Endothelial cell of umbilical vein (primary cell): ENCODE measurements around the gene RAD50. TPM values are rescaled to one million over a fixed set of nuclear protein-coding genes. Genes with fewer than 3 reads are reported as not detected.

Experiments
- BruUV-seq: library from RNA; stranded (reverse); fragments of 400-500 nt; replicated peaks from 2 replicates; lab custom pipeline; 2021; lab: Mats Ljungman, UMichigan
- CTCF ChIA-PET: fragments of 300-600, 350-600 bp; sonication (Branson Sonifier 250); formaldehyde crosslinking; loops from one replicate; lab custom pipeline; 2021; ENCODE audit warnings: antibody characterized with exemption, inconsistent platforms; lab: Charles Lee
- POLR2A ChIA-PET: fragments of 300-600, 350-600 bp; sonication (Branson Sonifier 250); formaldehyde crosslinking; loops from one replicate; lab custom pipeline; 2021; ENCODE audit warnings: antibody characterized with exemption, inconsistent platforms; lab: Charles Lee
- DNase-seq: peaks from one replicate; pipeline ENCODE4 v3.0.0-alpha.2; 2011; ENCODE audit warnings: low read depth, low spot score
- FAIRE-seq: peaks from 2 replicates; lab custom pipeline; 2011; peaks lifted over from hg19 to GRCh38; lab: Jason Lieb, UNC
- H2AFZ ChIP-seq: 2 replicates; pipeline ENCODE4 v1.6.0; 2012; ENCODE audit warnings: low read depth, low read length, control low read depth, inconsistent platforms
- H3K27ac ChIP-seq: 2 replicates; pipeline ENCODE4 v1.5.1; 2011; ENCODE audit warnings: low read depth, mild to moderate bottlenecking, control low read depth, low read length, moderate library complexity; ENCODE audit not compliant: insufficient read depth
- H3K27me3 ChIP-seq, 2 experiments: 2 replicates each; pipeline versions ENCODE4 v1.6.0 to v1.6.1; 2011; ENCODE audit warnings: low read length in 2 of 2, mixed read lengths in 1 of 2; ENCODE audit not compliant: control insufficient read depth in 2 of 2, insufficient read depth in 2 of 2
- H3K36me3 ChIP-seq, 2 experiments: 2 replicates in 1 of 2; 3 replicates in 1 of 2; pipeline ENCODE4 v1.5.1; 2011; ENCODE audit warnings: low read length in 2 of 2, mild to moderate bottlenecking in 1 of 2, moderate library complexity in 1 of 2; ENCODE audit not compliant: control insufficient read depth in 2 of 2, insufficient read depth in 2 of 2; ENCODE audit errors: extremely low read depth in 1 of 2
- H3K4me1 ChIP-seq: 3 replicates; pipeline ENCODE4 v1.5.1; 2011; ENCODE audit warnings: mild to moderate bottlenecking, low read length; ENCODE audit not compliant: control insufficient read depth, insufficient read depth; ENCODE audit errors: extremely low read depth
- H3K4me2 ChIP-seq: 2 replicates; pipeline ENCODE4 v1.6.1; 2011; ENCODE audit warnings: low read length, control low read depth, mixed read lengths; ENCODE audit not compliant: insufficient read depth
- H3K4me3 ChIP-seq, 3 experiments: fragments of 200-600 bp in 1 of 3; sonication (generic), shearing (Covaris generic) in 1 of 3; replicated peaks in 1 of 3; 2 replicates each; pipeline ENCODE4 v1.5.1; 2011 to 2016; ENCODE audit warnings: control low read depth in 3 of 3, low read length in 3 of 3, mild to moderate bottlenecking in 2 of 3, inconsistent platforms in 1 of 3, low read depth in 1 of 3, moderate library complexity in 1 of 3; ENCODE audit not compliant: insufficient read depth in 1 of 3
- H3K79me2 ChIP-seq: 2 replicates; pipeline ENCODE4 v1.6.0; 2012; ENCODE audit warnings: low read length, inconsistent platforms; ENCODE audit not compliant: control insufficient read depth, insufficient read depth
- H3K9ac ChIP-seq: replicated peaks from 2 replicates; pipeline ENCODE3; 2011; ENCODE audit warnings: low read length, control low read depth; ENCODE audit not compliant: insufficient read depth; ENCODE audit errors: extremely low read depth
- H3K9me1 ChIP-seq: replicated peaks from 3 replicates; pipeline ENCODE4 v1.6.0; 2011; ENCODE audit warnings: mild to moderate bottlenecking, low read length; ENCODE audit not compliant: control insufficient read depth, insufficient read depth; ENCODE audit errors: extremely low read depth
- H3K9me3 ChIP-seq: replicated peaks from 2 replicates; pipeline ENCODE4 v1.5.1; 2012; ENCODE audit warnings: low read length, inconsistent platforms; ENCODE audit not compliant: control insufficient read depth, insufficient read depth
- H4K20me1 ChIP-seq: replicated peaks from 2 replicates; pipeline ENCODE3; 2011; ENCODE audit warnings: mild to moderate bottlenecking, low read length; ENCODE audit not compliant: control insufficient read depth, insufficient read depth; ENCODE audit errors: extremely low read depth
- CTCF ChIP-seq, 2 donors: IDR thresholded peaks; 1 replicate in 1 of 2; 2 replicates in 1 of 2; pipeline ENCODE4 v1.5.1; 2011; ENCODE audit warnings: low read length in 2 of 2, mild to moderate bottlenecking in 2 of 2, moderate library complexity in 2 of 2, control low read depth in 1 of 2, inconsistent platforms in 1 of 2, low read depth in 1 of 2; ENCODE audit not compliant: insufficient read depth in 1 of 2; ENCODE audit errors: extremely low read depth in 1 of 2
- EZH2 ChIP-seq: IDR thresholded peaks from 2 replicates; pipeline ENCODE4 v1.6.1; 2012; ENCODE audit warnings: borderline replicate concordance, low read depth, mild to moderate bottlenecking, moderate library complexity, low read length, inconsistent platforms; ENCODE audit not compliant: severe bottlenecking
- FOS ChIP-seq: IDR thresholded peaks from 2 replicates; pipeline ENCODE4 v1.6.1; 2011; ENCODE audit warnings: mild to moderate bottlenecking, low read length, moderate library complexity, borderline replicate concordance; ENCODE audit not compliant: insufficient read depth
- GATA2 ChIP-seq: IDR thresholded peaks from 2 replicates; pipeline ENCODE4 v1.7.0; 2011; ENCODE audit warnings: low read depth, mild to moderate bottlenecking, moderate library complexity, mixed read lengths, low read length; ENCODE audit not compliant: insufficient read length, insufficient read depth
- JUN ChIP-seq: IDR thresholded peaks from 2 replicates; pipeline ENCODE4 v1.6.1; 2011; ENCODE audit warnings: borderline replicate concordance, low read depth; ENCODE audit not compliant: insufficient read length, insufficient read depth
- MAX ChIP-seq: IDR thresholded peaks from 2 replicates; pipeline ENCODE4 v1.6.1; 2011; ENCODE audit not compliant: insufficient read depth, insufficient read length
- MYC ChIP-seq: IDR thresholded peaks from one replicate; pipeline ENCODE4 v1.6.1; 2011; ENCODE audit warnings: mild to moderate bottlenecking, low read depth, low read length
- POLR2A ChIP-seq: IDR thresholded peaks from 2 replicates; pipeline ENCODE4 v1.6.1; 2012; ENCODE audit warnings: low read depth, mild to moderate bottlenecking, control low read depth, low read length
- POLR2AphosphoS5 ChIP-seq: IDR thresholded peaks from 2 replicates; pipeline ENCODE4 v1.6.1; 2012; ENCODE audit warnings: low read depth, mild to moderate bottlenecking, control low read depth, low read length, moderate library complexity; ENCODE audit not compliant: insufficient read depth
- dilution Hi-C: fragments of 300-500 bp; cut with MboI; formaldehyde crosslinking; loops from one replicate; pipeline ENCODE4 v1.15.0; 2019; ENCODE audit warnings: low sequenced_read_pairs; ENCODE audit not compliant: extremely low pct_ligation_motif_present
- intact Hi-C: fragments of 100-400 bp; cut with micrococcal nuclease; formaldehyde crosslinking; loops from one replicate; pipeline ENCODE4 v1.10.0; 2022
- polyA plus RNA-seq, 4 experiments: library from polyadenylated mRNA; depleted of rRNA in 3 of 4; stranded (reverse) in 3 of 4; unstranded in 1 of 4; fragments of >200 nt; gene quantifications; 2 replicates each; pipeline versions ENCODE4 v1.2.1 to v1.2.3, GENCODE V29; 2011 to 2012; ENCODE audit warnings: missing spikeins in 1 of 4
- total RNA-seq: library from RNA; stranded (reverse); gene quantifications from 2 replicates; pipeline ENCODE4 v1.2.3, GENCODE V29; 2021

Gene RAD50
- total and polyA plus RNA-seq, 2 donors (not counting 3 experiments of a cell fraction or from before 2014, with no cell fraction given): 6.1 to 20.4 TPM

GRCh38 chr5:132644177-132644576 is 87.4 kb downstream of the RAD50 start:
- H3K9me1 ChIP-seq: no peaks in the 10 kb centered on the region
- H3K27me3 ChIP-seq: no peaks in the 10 kb centered on the region
- peaks cover 0 to 9% of the 10 kb centered on the region in 2 experiments for H3K36me3 ChIP-seq
- no peak for FAIRE-seq
- intact Hi-C loops (no loop called here), dilution Hi-C loops (no loop called here)
- H4K20me1 ChIP-seq: no peaks in the 10 kb centered on the region
- DNase-seq: no peak
- H2AFZ ChIP-seq: no peak overlapping the region
- no peaks in the 10 kb centered on the region for H3K9me3 ChIP-seq
- no peak overlapping the region for H3K9ac ChIP-seq
- H3K4me2 ChIP-seq: no peak overlapping the region
- H3K79me2 ChIP-seq: no peaks in the 10 kb centered on the region
- no peaks in the 10 kb centered on the region for H3K4me1 ChIP-seq
- no peak overlapping the region for H3K4me3 ChIP-seq
- no peak for TF ChIP-seq FOS
- no peak for TF ChIP-seq CTCF (IDR thresholded peaks at IDR 0.05; ENCODE audit: extremely low read depth in 1 of 2, insufficient read depth in 1 of 2, low read depth in 1 of 2, low read length in 2 of 2)
- no peak for TF ChIP-seq GATA2
- ChIA-PET POLR2A (no interaction called here), CTCF (no interaction called here)
- no peak overlapping the region for H3K27ac ChIP-seq
- BruUV-seq: no TSS peak

- Histone ChIP-seq H3K9ac (no peak overlapping the region), H2AFZ (no peak overlapping the region), H4K20me1 (no peaks in the 10 kb centered on the region), H3K36me3 (peaks cover 0 to 3% of the 10 kb centered on the region in 2 experiments), H3K27ac (no peak overlapping the region), H3K4me1 (no peaks in the 10 kb centered on the region), H3K4me2 (no peak overlapping the region), H3K4me3 (no peak overlapping the region), H3K9me3 (no peaks in the 10 kb centered on the region), H3K27me3 (peaks cover 0 to 2% of the 10 kb centered on the region in 2 experiments), H3K9me1 (no peaks in the 10 kb centered on the region), H3K79me2 (no peaks in the 10 kb centered on the region)
- no peak for TF ChIP-seq MYC
- no peak for TF ChIP-seq POLR2A
- TF ChIP-seq CTCF (IDR thresholded peaks at IDR 0.05; ENCODE audit: extremely low read depth in 1 of 2, insufficient read depth in 1 of 2, low read depth in 1 of 2, low read length in 2 of 2): no peak
- TF ChIP-seq FOS: no peak
- TF ChIP-seq GATA2: no peak
- TF ChIP-seq POLR2AphosphoS5: no peak
- no peak for TF ChIP-seq EZH2
- TF ChIP-seq JUN: no peak
- TF ChIP-seq MAX: no peak
- ChIA-PET POLR2A (no interaction called here), CTCF (interaction anchor here (0.8 to 1.6 kb wide), 4 partner anchors 8 to 173 kb away, joined by 3 to 4 read pairs (median 4); no protein-coding TSS in a partner anchor)
- DNase-seq (no peak), FAIRE-seq (no peak)
- dilution Hi-C loops: no loop called here
- intact Hi-C loops: no loop called here
- BruUV-seq: no TSS peak
Observed at GRCh38 chr5:132646583-132647266, 89.9 kb downstream of the RAD50 start.
